HepG2 (cell line): ENCODE results near the gene NKX1-2. TPM values are rescaled to one million over a fixed set of nuclear protein-coding genes. Genes with fewer than 3 reads are reported as not detected.

Source experiments
- ATAC-seq: fragments of 200-7000 bp; cut with Tn5 transposase; 3 replicates; pipeline ENCODE4 v1.9.1; 2020; ENCODE audit warnings: mild to moderate bottlenecking, moderate library complexity
- BruUV-seq: library from RNA; stranded (reverse); fragments of 400-500 nt; replicated peaks from 2 replicates; lab custom pipeline; 2021; lab: Mats Ljungman, UMichigan
- CTCF ChIA-PET: fragments of 300-600 bp; formaldehyde crosslinking; extraction: SDS; loops from one replicate; lab custom pipeline; 2021; ENCODE audit warnings: low total read pairs, inconsistent platforms, low intra/inter-chr PET ratio; lab: Yijun Ruan, JAX
- POLR2A ChIA-PET: fragments of 350-600 bp; sonication (Branson Sonifier 250); formaldehyde crosslinking; loops from one replicate; lab custom pipeline; 2020; ENCODE audit warnings: antibody characterized with exemption, inconsistent platforms; lab: Yijun Ruan, JAX
- DNase-seq: peaks from one replicate; pipeline ENCODE4 v3.0.0-alpha.2; 2015; ENCODE audit warnings: low spot score
- FAIRE-seq: peaks from 3 replicates; lab custom pipeline; 2011; peaks lifted over from hg19 to GRCh38; lab: Jason Lieb, UNC
- H2AFZ ChIP-seq: one replicate; pipeline ENCODE4 v1.6.1; 2011; ENCODE audit warnings: low read length, inconsistent platforms
- H3K27ac ChIP-seq: fragments of 300-600 bp; 3 replicates; pipeline ENCODE4 v1.8.0; 2011; ENCODE audit warnings: mixed run types, mild to moderate bottlenecking, mixed read lengths, low read length, inconsistent platforms; ENCODE audit not compliant: insufficient read depth; ENCODE audit errors: extremely low read length
- H3K27me3 ChIP-seq, 2 experiments: fragments of 200-600 bp in 1 of 2; 2 replicates in 1 of 2; 3 replicates in 1 of 2; pipeline versions ENCODE4 v1.6.0 to v1.8.0; 2011; ENCODE audit warnings: low read length in 2 of 2, mild to moderate bottlenecking in 2 of 2, moderate library complexity in 2 of 2, inconsistent platforms in 1 of 2; ENCODE audit not compliant: insufficient read depth in 2 of 2, control insufficient read depth in 1 of 2
- H3K36me3 ChIP-seq, 2 experiments: fragments of 200-600 bp in 1 of 2; replicated peaks in 1 of 2; 2 replicates in 1 of 2; 3 replicates in 1 of 2; pipeline versions ENCODE4 v1.5.1 to v1.8.0; 2011; ENCODE audit warnings: low read length in 2 of 2, inconsistent platforms in 1 of 2; ENCODE audit not compliant: insufficient read depth in 2 of 2, control insufficient read depth in 1 of 2
- H3K4me1 ChIP-seq: 2 replicates; pipeline ENCODE4 v1.5.1; 2012; ENCODE audit warnings: low read length, inconsistent platforms; ENCODE audit not compliant: insufficient read depth
- H3K4me2 ChIP-seq: 2 replicates; pipeline ENCODE4 v1.6.0; 2011; ENCODE audit warnings: low read depth, low read length, inconsistent platforms
- H3K4me3 ChIP-seq, 3 experiments: fragments of 200-600 bp in 1 of 3; sonication (generic), shearing (Covaris generic) in 1 of 3; replicated peaks in 1 of 3; 2 replicates each; pipeline ENCODE4 v1.5.1; 2011 to 2016; ENCODE audit warnings: low read length in 3 of 3, inconsistent platforms in 2 of 3, low read depth in 2 of 3, mild to moderate bottlenecking in 2 of 3, control low read depth in 1 of 3, mixed read lengths in 1 of 3; ENCODE audit not compliant: insufficient read depth in 1 of 3
- H3K79me2 ChIP-seq: one replicate; pipeline ENCODE4 v1.6.1; 2011; ENCODE audit warnings: low read length, inconsistent platforms; ENCODE audit not compliant: insufficient read depth
- H3K9ac ChIP-seq: 2 replicates; pipeline ENCODE4 v1.6.0; 2011; ENCODE audit warnings: mild to moderate bottlenecking, low read depth, low read length, inconsistent platforms; ENCODE audit not compliant: insufficient read depth
- H3K9me3 ChIP-seq: 2 replicates; pipeline ENCODE4 v1.5.1; 2012; ENCODE audit warnings: mild to moderate bottlenecking, low read length
- H4K20me1 ChIP-seq: 2 replicates; pipeline ENCODE4 v1.6.0; 2011; ENCODE audit warnings: inconsistent platforms, mild to moderate bottlenecking, low read length, moderate library complexity; ENCODE audit not compliant: insufficient read depth
- KDM3A ChIP-seq: IDR thresholded peaks from 2 replicates; pipeline ENCODE4 v1.6.1; 2018; ENCODE audit warnings: low read depth, missing compliant biosample characterization
- MED8 ChIP-seq: sonication (generic); formaldehyde crosslinking; IDR thresholded peaks from 2 replicates; pipeline ENCODE4 v1.8.1; 2023; ENCODE audit warnings: mild to moderate bottlenecking, missing genetic modification reagents; ENCODE audit not compliant: insufficient replicate concordance
- U2AF2 ChIP-seq: fragments of 200-400 bp; formaldehyde crosslinking; IDR thresholded peaks from 2 replicates; pipeline ENCODE4 v1.6.1; 2017; ENCODE audit warnings: low read depth, mild to moderate bottlenecking, low read length
- ZNF629 ChIP-seq: sonication (generic); formaldehyde crosslinking; conservative IDR thresholded peaks from 2 replicates; pipeline ENCODE4 v1.5.0; 2020; ENCODE audit warnings: missing genetic modification reagents
- whole genome bisulfite sequencing: methylation state at CpG from one replicate; pipeline ENCODE4 v1.1.6; 2017; ENCODE audit warnings: low lambda C conversion rate; 5-methylcytosine and 5-hydroxymethylcytosine counted together
- in situ Hi-C: cut with HindIII; loops from 2 replicates; pipeline ENCODE4 v1.10.0; 2017; ENCODE audit warnings: low pct_unique_long_range_greater_than_20kb; ENCODE audit not compliant: extremely low pct_ligation_motif_present
- intact Hi-C: fragments of 100-400 bp; cut with micrococcal nuclease; formaldehyde crosslinking; loops from one replicate; pipeline ENCODE4 v1.10.0; 2022; ENCODE audit not compliant: unreplicated experiment
- polyA plus RNA-seq, 8 experiments: library from polyadenylated mRNA; depleted of rRNA in 3 of 8; stranded (reverse) in 7 of 8; unstranded in 1 of 8; fragments of >200 nt; fragmentation: Illumina TruSeq in 4 of 8; extraction: Trizol in 4 of 8; gene quantifications; 2 replicates each; pipeline versions ENCODE4 v1.2.1 to v1.2.3, GENCODE V29; 2011 to 2016; ENCODE audit warnings: low read depth in 4 of 8, missing spikeins in 1 of 8, mixed read lengths in 1 of 8; ENCODE audit not compliant: insufficient read depth in 1 of 8
- total RNA-seq, 5 experiments: library from RNA; depleted of rRNA; stranded (reverse); fragments of >200 nt; fragmentation: Illumina TruSeq; extraction: Trizol; gene quantifications; 2 replicates each; pipeline ENCODE4 v1.2.3, GENCODE V29; 2016; ENCODE audit warnings: low read depth in 1 of 5
- TF ChIP-seq, protein P1 (sequence below): sonication (generic); formaldehyde crosslinking; IDR thresholded peaks from 2 replicates; pipeline ENCODE4 v1.4.0; 2020; ENCODE audit warnings: missing genetic modification reagents

NKX1-2 gene
- total and polyA plus RNA-seq, 2 of the 13 experiments (the other 11 are each of a cell fraction or from before 2014, with no cell fraction given), result not detected

- TF ChIP-seq, protein P1, sequence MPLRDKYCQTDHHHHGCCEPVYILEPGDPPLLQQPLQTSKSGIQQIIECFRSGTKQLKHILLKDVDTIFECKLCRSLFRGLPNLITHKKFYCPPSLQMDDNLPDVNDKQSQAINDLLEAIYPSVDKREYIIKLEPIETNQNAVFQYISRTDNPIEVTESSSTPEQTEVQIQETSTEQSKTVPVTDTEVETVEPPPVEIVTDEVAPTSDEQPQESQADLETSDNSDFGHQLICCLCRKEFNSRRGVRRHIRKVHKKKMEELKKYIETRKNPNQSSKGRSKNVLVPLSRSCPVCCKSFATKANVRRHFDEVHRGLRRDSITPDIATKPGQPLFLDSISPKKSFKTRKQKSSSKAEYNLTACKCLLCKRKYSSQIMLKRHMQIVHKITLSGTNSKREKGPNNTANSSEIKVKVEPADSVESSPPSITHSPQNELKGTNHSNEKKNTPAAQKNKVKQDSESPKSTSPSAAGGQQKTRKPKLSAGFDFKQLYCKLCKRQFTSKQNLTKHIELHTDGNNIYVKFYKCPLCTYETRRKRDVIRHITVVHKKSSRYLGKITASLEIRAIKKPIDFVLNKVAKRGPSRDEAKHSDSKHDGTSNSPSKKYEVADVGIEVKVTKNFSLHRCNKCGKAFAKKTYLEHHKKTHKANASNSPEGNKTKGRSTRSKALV (CRISPR knock-in tag), result no peak
- TF ChIP-seq ZNF629 (CRISPR knock-in tag), result no peak
- TF ChIP-seq U2AF2, result no peak
Observed at GRCh38 chr10:124458473-124458872, 8.6 kb upstream of the NKX1-2 start (continued).

DNA sequence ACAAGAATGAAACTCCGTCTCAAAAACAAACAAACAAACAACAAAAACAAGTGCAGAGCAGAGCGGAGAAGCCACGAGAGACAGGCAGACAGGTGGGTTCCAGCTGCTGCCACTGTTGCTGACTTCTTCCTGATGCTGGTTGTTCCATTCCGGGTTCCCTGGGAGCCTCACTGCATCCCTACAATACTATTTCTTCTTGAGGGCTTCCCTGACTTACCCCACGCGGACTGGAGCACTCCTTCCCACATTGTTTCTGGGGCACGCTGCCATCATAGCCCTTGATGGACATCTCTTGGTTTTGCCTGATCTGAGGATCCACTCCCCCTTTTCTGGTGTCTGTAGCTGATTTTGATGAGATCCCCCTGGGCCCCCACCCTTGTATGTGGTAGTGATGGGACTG is 5.6 kb upstream of the NKX1-2 start:
- intact Hi-C loops (no loop called here), in situ Hi-C loops (no loop called here)
- no peak overlapping the region for H2AFZ ChIP-seq
- FAIRE-seq (no peak), ATAC-seq (no peak), DNase-seq (no peak)
- whole genome bisulfite sequencing, result 66% methylated on average over 7 of the region's 7 CpGs
- POLR2A ChIA-PET, result no interaction called here
- no peak overlapping the region for H3K27ac ChIP-seq
- no TSS peak for BruUV-seq
- CTCF ChIA-PET, result no interaction called here
- H4K20me1 ChIP-seq, result no peaks in the 10 kb centered on the region
- no peak overlapping the region for H3K4me2 ChIP-seq
- no peak overlapping the region for H3K4me3 ChIP-seq
- H3K4me1 ChIP-seq, result peaks cover 21% of the 10 kb centered on the region
- no peaks in the 10 kb centered on the region for H3K36me3 ChIP-seq
- H3K79me2 ChIP-seq, result no peaks in the 10 kb centered on the region
- TF ChIP-seq KDM3A (CRISPR knock-in tag) (no peak), MED8 (CRISPR knock-in tag) (no peak)
- no peaks in the 10 kb centered on the region for H3K9me3 ChIP-seq
- H3K27me3 ChIP-seq, result peaks cover 0 to 30% of the 10 kb centered on the region in 2 experiments; a peak in 3 of 5 replicates
- H3K9ac ChIP-seq, result no peak overlapping the region
